Activated T-cell treated with anti-CD3 and anti-CD28 coated beads for 4 hours (primary cell): ENCODE measurements around the gene SLC25A3.
"Not testable (repeated sequence)": the region's sequence is repeated elsewhere in the genome, so short reads cannot be mapped to it uniquely, and the experiment has no call there.

ENCODE experiments used
- DNase-seq: peaks from one replicate; pipeline ENCODE4 v3.0.0-alpha.2; 2020

The SLC25A3 gene

GRCh38 chr12:98593351-98594049 is at the start of gene SLC25A3:
Gene SLC25A3 (plus strand): TSS chr12:98593686. CDS start chr12:98593979, 293 bp downstream.
- peak; percentile 91 for DNase-seq

- no peak for DNase-seq
Observed at GRCh38 chr12:98543701-98544100, 49.8 kb upstream of the SLC25A3 start.

- DNase-seq = no peak
Observed at GRCh38 chr12:98544751-98545150, 48.7 kb upstream of the SLC25A3 start.

GRCh38 chr12:98549371-98550110 is 43.9 kb upstream of the SLC25A3 start:
- DNase-seq = no peak

- DNase-seq = no peak
Observed at GRCh38 chr12:98551787-98552186, 41.7 kb upstream of the SLC25A3 start.

GRCh38 chr12:98558097-98558496 is 35.4 kb upstream of the SLC25A3 start:
- not testable (repeated sequence) for DNase-seq

- DNase-seq = no peak
Observed at GRCh38 chr12:98559666-98560065, 33.8 kb upstream of the SLC25A3 start.

GRCh38 chr12:98561846-98562245 is 31.6 kb upstream of the SLC25A3 start:
- DNase-seq = no peak

GRCh38 chr12:98572010-98572409 is 21.5 kb upstream of the SLC25A3 start:
- DNase-seq = no peak

- no peak for DNase-seq
Observed at GRCh38 chr12:98574110-98574509, 19.4 kb upstream of the SLC25A3 start.

- DNase-seq = no peak
Observed at GRCh38 chr12:98575013-98575412, 18.5 kb upstream of the SLC25A3 start.

- DNase-seq = not testable (repeated sequence)
Observed at GRCh38 chr12:98576795-98577194, 16.7 kb upstream of the SLC25A3 start.

GRCh38 chr12:98578392-98578791 is 15.1 kb upstream of the SLC25A3 start:
- DNase-seq = no peak

GRCh38 chr12:98578821-98579220 is 14.7 kb upstream of the SLC25A3 start:
- no peak for DNase-seq

GRCh38 chr12:98579347-98579746 is 14.1 kb upstream of the SLC25A3 start:
- no peak for DNase-seq

- DNase-seq = no peak
Observed at GRCh38 chr12:98579835-98580234, 13.7 kb upstream of the SLC25A3 start.

- DNase-seq = no peak
Observed at GRCh38 chr12:98580695-98581094, 12.8 kb upstream of the SLC25A3 start.

GRCh38 chr12:98581101-98581500 is 12.4 kb upstream of the SLC25A3 start:
- DNase-seq = no peak

GRCh38 chr12:98582093-98582492 is 11.4 kb upstream of the SLC25A3 start:
- no peak for DNase-seq

- no peak for DNase-seq
Observed at GRCh38 chr12:98587084-98587483, 6.4 kb upstream of the SLC25A3 start.

GRCh38 chr12:98591209-98591608 is 2.3 kb upstream of the SLC25A3 start:
- no peak for DNase-seq

GRCh38 chr12:98592825-98593322 is 612 bp upstream of the SLC25A3 start:
- DNase-seq = no peak

- no peak for DNase-seq
Observed at GRCh38 chr12:98594050-98594835, 757 bp downstream of the SLC25A3 start.
